GM03348 (cell line): ENCODE data around the gene LPO.

Source experiments
- DNase-seq: peaks from one replicate; pipeline ENCODE4 v3.0.0; 2012; ENCODE audit warnings: low spot score

The LPO gene

DNA sequence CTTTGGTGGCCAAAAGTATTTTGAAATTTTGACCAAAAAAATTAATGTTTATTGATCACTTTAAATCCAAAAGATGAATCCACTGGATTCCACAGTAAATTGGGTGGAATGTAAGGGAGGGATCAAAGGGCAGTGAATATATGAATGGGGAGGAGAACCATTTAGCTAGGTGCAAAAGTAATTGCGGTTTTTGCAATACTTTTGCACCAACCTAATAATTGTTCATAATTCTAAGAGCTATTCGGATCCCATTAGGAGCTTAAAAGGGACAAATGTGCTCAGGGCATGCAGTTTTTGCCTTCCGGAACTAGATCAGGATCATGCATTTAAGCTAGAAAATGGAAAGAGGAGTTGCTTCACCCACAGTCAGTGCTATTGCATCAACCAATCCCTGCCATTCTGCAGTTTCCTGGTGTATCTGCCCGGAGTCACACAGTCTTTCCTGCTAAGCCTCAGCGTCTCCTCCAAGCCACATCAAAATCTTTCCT, at the start of gene LPO:
TSS of gene LPO (plus strand) at position 438 of the 488 bp plus-strand sequence. CDS start 4,396 bp downstream, outside the sequence.
- DNase-seq: no peak

DNA sequence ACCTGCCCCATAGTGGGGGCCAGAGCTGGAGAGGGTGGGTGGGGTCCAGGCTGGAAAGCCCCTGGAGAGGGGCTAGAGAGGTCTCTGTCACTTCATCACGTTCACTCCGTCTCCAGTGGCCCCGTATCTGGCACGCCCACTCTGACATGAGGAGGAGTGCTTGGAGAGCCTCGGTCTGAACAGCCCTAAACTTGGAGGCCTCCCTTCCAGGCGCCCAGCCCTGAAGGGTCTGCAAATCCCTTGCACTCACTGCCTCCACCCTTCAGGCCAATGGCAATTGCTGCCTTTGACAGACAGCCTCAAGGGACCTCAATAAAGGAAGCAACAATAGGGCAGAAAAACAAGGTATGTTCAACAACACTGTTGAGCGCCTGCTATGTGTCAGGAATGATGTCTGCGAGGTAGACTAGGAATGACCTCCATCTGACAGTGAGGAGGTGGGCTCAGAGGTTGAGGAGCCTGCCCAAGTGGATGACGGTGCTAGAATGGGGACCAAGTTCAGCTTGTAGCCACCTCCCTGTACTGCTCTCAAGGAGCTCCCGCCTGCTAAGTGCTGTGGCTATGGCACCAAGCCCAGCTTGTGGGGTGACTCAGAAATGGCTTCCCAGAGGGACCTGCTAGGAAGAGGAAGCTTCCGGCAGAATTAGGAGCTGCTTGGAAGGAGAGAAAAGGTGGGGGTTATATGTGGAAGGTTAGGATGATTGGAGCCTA, 48.8 kb upstream of the LPO start:
- DNase-seq: peak; percentile 91

DNA sequence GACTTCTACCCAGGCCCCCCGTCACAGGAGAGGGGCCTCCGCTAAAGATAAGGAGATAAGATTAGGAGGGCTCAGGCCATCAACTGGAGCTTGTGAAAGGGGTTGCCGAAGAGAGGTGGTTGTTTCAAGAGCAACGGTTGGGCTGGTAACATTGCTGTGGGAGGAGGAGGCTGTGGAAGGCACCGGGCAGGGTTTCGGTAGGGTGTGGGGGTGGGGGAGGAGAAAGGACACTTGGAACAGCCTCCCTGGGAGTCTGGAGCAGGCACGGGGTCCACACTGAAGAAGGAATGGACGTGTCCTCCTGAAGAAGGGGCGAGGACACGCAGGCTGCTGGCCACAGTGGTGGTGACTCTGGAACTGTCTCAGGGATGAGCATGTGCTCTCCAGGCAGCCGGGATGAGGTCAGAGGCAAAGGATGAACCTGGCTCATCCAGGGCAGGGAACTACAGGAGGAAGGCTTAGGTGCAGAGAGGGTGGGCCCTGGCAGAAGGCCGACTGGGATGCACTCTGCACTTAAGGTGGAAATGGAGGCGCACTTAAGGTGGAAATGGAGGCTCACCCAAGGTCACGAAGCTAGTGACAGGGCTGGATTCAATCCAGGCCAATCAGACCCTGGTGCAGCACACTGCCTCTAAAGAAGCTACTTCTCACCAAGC, 47.0 kb upstream of the LPO start:
- no peak for DNase-seq

DNA sequence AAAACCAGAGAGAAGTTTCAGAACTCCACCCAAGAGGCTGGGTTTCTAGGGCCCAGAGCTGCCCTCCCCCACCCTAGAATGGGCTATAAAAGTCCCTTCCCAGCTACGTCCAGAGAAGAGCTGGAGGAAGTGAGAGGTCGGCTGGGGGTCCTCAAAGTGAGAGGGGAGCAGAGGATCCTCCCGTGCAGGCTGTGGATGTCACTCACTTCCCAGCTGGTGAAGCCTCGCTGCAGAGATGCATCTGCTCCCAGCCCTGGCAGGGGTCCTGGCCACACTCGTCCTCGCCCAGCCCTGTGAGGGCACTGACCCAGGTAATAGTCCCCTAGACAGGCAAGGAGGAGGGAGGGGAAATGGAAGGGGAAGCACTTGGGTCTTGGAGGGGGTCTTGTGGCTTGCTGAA, 45.8 kb upstream of the LPO start, which contains the start of gene EPX:
TSS of gene EPX (plus strand) at position 115 of the 400 bp plus-strand sequence. CDS start at position 236, 121 bp downstream.
- DNase-seq: no peak

DNA sequence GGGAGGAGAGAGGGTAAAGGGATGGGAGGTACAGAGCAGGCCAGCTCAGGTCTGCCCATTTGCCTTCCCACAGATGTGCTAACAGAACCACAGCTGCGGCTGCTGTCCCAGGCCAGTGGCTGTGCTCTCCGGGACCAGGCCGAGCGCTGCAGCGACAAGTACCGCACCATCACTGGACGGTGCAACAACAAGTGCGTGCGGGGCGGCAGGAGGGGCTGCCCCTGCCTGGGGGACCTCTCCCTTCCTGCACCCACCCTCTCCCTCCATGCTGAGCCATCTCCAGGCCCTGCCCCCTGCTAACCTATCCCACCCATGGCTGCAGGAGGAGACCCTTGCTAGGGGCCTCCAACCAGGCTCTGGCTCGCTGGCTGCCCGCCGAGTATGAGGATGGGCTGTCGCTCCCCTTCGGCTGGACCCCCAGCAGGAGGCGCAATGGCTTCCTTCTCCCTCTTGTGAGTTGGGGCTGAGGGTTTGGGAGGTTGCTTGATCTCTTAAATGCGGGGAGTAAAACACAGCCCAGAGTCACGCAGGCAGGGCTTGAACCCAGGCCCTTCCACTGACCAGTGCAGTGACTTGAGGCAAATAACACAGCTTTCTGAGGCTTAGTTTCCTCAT, 44.6 kb upstream of the LPO start:
- DNase-seq: no peak

DNA sequence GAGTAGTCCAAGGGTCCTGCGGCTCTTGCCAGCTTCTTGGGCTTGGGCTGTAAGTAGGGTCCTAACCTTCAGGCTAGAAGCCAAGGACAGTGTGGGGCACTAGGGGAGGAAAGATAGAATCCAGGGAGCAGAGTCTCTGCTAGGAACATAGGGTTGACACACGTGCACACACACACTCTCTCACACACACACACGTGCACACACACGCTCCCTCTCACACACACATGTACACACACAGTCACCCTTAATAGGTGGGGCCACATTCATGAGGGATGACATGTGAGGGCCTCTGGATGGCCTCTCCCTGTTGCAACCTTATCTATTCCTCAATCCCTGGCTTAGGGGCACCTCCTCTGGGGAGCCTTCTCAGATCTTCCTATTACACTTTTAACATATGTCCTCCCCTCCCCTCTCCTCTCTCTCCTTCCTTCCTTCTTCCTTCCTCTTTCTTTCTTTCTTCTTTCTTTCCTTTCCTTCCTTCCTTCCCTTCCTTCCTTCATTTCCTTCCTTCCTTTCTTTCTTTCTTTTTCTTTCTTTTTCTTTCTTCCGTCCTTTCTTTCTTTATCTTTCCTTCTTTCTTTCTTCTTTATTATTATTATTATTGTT, 42.8 kb upstream of the LPO start:
- DNase-seq: no peak

DNA sequence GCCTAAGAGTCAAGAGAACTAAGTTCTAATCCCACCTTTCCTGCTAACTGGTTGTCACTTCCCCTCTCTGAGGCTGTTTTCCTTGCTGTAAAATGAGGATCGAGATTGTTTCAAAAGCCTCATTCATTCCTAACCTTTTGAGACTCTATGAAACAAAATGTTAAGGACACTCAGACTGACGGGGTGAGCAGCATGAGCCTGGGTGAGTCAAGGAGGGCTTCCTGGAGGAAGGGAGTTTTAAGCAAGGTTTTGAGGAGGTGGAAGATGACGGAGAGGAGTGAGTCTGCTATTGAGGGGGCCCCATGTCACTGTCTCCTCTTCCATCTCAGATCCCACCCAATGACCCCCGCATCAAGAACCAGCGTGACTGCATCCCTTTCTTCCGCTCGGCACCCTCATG, 41.8 kb upstream of the LPO start:
- DNase-seq: no peak

DNA sequence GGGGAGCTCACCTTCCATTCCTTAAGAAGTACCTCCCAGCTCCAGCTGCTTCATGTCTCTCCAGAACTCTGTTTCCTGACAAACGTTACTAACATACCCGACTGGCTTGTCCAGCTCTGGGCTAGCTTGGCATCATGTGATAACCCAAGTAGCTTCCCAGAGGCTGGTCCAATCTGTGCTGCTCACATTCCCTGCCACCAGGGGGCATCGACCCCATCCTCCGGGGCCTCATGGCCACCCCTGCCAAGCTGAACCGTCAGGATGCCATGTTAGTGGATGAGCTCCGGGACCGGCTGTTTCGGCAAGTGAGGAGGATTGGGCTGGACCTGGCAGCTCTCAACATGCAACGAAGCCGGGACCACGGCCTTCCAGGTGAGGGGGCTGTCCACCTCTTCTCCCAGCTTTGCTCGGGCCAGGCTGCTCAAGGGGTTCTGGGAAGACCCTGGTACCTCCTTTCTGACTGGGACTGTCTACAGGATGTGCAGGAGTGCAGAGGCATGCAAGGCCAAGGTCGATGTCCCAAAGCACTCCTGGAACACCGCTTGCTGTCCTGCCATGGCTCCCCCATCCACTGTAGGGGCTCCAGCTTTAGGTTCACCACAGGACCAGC, 38.3 kb upstream of the LPO start:
- peak; percentile 48 for DNase-seq

DNA sequence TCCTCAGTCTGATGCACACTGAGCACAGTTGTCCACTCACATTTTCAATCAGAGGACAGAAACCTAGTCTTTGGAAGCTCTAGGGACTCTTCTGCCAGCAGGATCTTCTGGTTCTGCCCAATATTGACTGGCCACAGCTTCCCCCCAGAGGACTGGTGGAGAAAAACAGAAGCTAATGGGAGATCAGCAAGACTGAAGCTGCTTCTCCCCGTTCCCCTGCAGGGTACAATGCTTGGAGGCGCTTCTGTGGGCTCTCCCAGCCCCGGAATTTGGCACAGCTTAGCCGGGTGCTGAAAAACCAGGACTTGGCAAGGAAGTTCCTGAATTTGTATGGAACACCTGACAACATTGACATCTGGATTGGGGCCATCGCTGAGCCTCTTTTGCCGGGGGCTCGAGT, 35.5 kb upstream of the LPO start:
- DNase-seq: no peak

DNA sequence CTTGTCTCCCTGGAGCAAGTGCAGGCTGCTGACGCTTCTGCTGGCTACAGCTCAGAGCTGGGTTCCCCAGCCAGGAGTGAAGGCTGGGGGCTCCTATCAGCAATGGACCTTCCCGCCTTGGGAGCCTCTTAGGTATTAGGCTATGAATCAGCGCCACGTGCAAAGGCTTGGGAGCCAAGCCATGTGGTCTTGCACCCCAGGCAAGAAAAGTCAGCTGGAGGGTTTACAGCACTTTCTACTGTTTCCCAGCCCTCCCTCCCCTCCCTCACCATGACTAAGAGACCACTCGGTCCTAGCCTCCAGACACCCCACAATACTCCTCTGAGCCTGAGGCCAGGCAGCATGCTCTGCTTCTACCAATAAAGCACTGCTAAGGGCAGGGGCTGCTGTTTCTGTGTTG, 33.6 kb upstream of the LPO start:
- no peak for DNase-seq

DNA sequence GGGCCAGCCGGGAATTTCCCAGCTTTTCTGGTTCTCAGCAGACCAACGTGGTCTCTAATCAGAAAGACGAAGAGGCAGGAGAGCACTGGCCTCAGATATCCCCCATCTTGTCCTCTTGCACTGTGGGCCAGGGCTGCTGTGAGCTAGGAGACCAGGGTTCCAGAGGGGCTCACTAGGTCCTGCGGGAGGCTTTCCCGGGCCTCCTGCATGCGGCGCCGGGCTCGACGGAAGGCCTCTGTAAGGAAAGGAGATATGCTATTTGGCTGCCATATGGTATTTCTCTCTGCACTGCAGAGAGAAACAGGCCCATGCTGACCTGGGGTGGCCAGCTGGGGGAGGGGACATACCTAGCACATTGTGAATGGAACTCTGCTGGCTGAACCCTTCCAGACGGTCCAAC, 32.4 kb upstream of the LPO start:
- DNase-seq: no peak

DNA sequence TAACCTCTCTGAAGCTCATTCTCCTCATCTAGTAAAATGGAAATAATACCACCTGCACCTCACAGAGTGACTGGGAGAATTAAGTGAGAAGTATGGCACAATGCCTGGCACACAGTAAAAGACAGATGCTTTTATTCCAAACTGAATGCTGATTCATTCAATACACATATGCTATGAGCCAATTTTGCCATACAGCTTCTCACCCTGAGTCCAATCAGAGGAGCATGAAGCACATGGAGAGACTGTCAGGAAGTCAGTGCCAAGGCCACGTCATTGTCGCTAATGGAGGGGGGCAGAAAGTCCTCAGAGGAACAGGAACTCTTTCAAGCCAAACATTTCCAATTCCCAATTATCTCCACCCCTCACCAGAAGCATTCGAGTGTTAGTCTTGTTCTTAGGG, 30.9 kb upstream of the LPO start:
- DNase-seq: no peak

DNA sequence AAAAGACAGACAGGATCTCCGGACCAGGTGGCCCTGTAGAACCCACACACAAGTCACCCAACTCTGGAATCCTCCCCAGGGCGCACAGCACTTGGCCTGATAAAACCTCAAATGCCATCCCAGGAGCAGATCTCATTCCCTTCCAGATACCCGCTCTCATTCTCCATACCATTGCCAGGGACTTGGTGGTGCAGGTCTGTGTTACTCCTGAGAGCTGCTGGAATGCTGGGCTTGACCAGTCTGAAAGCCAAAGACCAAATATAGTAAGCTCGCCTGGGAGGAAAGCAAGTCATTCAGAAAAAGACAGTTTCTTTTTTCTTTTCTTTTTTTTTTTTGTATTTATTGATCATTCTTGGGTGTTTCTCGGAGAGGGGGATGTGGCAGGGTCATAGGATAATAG, 30.0 kb upstream of the LPO start:
- no peak for DNase-seq

DNA sequence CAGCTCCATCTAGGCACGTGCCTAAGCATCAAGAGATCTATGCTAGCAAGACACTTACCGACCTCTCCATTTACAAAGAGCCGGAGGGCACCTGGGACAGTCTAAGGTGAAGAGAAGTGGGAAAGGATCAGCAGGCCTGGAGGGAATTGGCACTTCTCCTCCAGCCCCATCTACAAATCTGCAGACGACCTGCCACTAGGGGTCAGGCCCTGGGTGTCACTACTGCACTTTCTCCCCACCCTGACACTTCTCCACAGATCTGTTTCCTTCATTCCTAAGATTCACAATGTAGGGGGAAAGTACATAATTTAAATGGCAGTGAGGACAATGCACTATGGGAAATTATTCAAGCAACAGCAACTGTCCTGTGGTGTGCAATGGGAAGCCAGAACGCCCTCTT, 27.5 kb upstream of the LPO start:
- DNase-seq: no peak

DNA sequence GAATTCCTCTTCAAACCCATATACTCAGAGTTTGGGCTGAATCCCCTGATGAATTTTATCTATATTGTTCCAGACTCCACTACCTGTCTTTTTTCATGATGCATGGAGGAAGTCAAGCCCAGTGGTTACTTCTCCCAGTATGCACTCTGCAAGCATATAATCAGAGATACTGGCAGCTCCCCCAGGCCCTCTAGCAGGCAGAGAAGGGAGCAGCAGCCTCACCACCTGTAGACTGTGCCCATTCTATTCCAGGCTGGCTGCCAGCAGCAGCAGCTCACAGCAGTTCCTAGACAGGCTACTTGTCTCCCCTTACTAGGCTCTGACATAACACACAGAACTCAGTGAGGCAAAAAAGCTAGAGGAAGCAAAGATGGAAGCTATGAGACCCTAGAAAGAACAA, 22.7 kb upstream of the LPO start:
- DNase-seq: no peak

DNA sequence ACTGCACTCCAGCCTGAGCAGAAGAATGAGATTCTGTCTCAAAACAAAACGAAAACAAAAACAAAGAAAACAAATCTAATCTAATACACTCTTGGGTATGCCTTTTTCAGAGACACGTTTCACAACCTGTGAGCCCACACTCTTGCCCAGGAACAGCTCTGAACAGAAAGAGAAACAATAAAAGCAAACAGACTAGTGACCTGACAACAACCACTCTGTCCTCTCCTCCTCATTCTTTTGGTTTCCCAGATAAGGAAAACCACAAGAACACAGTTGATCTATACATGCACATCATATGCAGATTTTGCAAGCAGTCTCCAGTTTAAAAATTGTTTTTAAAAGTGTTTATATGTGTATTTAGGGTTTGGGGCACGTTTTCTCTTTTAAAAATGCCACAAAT, 20.6 kb upstream of the LPO start:
- no peak for DNase-seq

DNA sequence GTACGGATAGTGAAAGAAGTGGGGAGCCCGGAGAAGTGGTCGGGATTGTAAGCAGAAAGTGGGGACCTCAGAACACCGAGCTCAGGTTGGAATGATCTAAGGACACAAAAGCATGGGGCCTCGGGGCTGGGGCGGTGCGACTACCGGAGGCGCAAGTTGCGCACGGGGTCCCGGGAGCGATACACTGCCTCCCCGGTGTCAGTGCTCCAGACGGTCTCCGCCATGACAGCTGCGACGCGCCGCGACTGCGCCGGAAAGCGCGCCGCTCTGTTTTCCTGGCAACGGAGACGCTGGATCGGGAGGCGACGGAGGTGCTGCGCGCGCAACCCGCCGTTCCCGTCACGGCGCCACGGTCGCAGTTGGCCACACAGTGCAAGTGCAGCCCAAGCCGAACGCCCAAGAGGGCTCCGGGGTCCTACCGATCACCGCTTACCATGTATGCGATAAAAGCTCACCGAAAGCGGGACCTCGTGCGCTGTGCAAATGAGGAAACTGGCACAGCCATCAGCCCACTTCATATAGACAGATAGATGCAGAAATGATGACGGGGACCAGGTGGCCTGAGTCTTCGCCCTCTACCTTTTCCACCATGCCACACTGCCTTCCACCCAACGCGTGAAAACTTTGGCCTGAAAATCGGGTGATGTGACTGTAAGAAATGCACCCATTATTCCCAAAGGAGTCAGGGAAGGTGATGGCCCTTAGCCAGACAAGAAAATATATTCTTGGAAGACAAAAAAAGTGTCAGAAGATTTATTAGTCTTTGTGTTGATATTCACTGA, 19.2 kb upstream of the LPO start, which contains the start of gene MKS1:
TSS of gene MKS1 (minus strand) at position 249 of the 782 bp plus-strand sequence. CDS start at position 224, 25 bp downstream.
- peak; percentile 100 for DNase-seq

DNA sequence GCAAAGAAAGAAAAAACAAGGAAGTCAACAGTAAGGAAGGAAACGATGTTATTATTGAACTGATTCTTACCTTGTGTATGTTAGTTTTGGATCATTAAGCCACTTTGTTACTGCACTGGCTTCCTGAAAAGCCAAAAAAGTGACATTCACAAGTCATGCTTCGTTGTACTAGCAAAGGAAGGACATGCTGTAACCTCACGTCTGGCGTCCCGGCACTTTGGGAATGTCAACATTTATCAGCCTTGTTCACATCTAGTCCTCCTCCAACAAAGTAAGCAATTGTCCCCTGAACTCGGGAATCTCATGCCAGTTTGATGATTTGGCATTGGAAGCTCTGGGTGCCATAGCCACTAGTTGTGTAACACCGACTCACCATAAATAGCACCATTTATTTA, 18.6 kb upstream of the LPO start:
- DNase-seq: no peak

DNA sequence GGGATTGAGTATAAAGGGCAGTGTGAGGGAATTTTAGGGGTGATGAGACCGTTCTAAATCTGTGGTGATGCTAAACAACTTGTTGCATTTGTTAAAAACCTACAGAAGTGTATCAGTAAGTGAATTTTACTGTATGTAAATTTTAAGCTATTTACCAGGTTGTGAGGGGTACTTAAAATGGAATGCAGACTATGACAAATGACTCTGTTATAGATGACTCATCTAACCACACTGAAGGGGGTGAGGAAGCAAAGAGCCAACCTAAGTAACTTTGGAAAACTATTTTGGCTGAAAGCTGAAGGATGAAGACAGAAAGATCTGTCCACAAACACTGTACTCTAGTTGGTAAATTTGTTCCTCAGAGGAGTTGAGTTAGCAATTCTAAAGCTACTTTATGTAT, 14.1 kb upstream of the LPO start:
- DNase-seq: peak; percentile 55

DNA sequence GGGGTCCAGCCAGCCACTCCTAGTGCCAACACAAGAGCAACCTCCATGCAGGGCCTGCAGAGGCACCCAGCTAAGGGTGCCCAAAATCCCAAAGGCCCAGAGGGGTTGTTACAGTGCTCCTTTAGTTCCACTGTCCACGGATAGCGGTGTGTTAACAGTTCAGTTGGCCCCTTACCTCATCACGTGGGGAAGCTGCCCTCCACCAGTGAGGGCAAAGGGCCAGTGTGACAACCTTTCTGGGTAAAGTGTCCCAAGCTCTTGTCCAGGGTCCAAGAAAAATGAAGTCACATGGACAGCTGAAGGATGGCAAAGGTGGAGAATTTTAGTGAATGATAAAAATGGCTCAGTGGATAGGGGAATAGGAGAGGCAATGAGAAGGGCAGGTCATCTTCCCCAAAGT, 10.7 kb upstream of the LPO start:
- no peak for DNase-seq

DNA sequence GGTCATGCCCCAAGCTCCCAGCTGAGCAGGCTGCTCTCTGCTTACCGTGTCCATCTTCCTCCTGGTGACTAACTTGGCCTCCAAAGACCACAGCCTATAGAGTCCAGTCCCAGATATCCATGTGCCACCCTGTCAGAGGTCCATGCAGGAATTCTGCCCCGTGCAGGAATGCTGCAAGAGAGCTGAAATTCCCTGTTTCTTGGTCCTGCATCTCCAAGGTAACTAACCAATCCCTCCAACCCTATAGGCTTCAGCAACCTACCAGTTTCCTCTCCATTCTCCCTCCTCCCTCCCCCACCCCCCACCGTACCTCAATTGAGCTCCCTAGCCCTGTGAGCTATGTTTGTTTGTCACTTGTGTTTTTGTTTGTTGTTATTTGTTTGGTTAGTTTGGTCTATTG, 9.7 kb upstream of the LPO start:
- DNase-seq: no peak
